Measurements from ENCODE around the gene SNX7.

Gene SNX7

DNA sequence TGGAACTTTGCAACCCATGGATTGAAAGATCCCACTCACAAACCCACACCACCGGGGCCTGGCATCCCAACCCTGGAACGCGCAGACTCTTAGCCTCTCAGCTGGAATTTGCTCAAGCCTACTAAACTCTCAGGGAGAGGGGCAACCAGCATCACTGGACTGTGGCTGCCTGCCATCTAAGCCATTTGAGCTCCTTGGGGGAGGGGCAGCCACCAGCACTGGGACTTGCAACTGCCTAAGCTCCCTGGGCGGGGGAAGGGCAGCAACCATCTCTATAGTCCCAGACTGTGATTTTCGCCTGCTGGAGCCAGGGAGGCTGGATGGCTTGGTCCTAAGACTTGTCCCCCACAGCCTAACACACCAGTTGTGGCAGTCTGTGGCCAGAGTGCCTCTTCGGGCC, 122.3 kb downstream of the SNX7 start:
- no peak for DNase-seq

DNA sequence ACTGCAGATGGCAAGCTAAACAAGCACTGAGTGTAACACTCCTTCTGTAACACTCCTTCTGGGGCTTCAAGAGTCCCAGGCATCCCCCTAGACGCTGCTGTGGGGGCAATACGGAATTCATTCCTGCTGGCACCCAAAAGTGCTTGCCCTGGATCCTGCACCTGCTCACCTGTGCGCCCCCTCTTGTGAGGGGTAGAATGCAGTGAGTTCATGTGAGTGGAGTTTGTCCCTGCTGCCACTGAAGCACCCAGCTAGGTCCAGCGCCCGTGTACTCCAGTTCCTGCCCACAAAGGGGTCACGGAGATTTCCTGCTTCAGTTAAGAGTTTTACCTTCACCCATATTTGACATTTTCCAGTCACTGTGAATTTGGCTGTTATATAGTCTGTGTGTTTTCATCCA, 130.0 kb downstream of the SNX7 start:
- DNase-seq: no peak

DNA sequence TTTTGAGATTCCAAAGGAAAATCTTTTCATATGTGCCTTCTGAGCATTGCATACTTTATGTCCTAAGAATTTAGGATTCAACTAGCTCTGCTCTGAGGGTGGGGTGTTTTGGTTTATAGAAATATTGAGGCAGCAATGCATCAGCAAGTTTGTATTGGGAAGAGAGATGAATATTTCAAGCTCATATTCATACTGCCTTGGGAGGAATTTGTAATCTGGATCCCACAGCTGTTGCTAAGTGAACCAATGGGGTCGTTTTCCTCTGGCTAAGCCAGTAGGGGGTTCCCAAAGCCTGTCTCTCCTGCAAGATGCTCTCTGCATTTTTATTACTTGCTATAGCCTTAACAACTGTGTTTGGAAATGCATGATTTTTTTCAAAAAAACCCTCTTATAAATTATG, 130.6 kb downstream of the SNX7 start:
- DNase-seq: no peak

DNA sequence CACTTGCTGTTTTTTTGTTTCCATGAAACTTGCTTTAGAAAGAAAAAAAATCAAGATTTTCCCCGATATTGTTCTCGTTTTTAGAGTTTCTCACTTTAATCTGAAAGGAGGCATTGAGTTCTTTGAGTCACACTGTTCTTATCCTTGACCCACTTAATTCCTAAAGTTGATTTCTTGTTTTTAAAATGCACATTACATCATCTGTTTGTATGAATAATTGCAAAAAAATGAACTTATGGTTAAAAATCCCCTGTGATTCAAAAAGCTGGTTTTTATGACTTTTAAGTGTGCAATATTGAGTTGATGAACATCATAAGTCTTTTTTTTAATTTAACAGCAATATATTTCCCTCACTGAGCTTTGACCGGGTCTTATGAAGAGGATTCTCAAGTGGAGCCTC, 131.6 kb downstream of the SNX7 start:
- no peak for DNase-seq

- DNase-seq: peak; percentile 21
These were observed 132.8 kb downstream of the SNX7 start for GRCh38 chr1:98794196-98794886.

GRCh38 chr1:98796049-98796448, 134.5 kb downstream of the SNX7 start:
- DNase-seq: no peak

GRCh38 chr1:98797506-98797905, 136.0 kb downstream of the SNX7 start:
- no peak for DNase-seq
